SH-SY5Y (cell line): ENCODE results near the gene MED25.

Source experiments
- GATA2 ChIP-seq: IDR thresholded peaks from 2 replicates; pipeline ENCODE4 v1.6.1; 2011; ENCODE audit warnings: mild to moderate bottlenecking, low read depth, low read length
- GATA3 ChIP-seq: IDR thresholded peaks from 2 replicates; pipeline ENCODE4 v1.6.1; 2011; ENCODE audit warnings: low read depth, mild to moderate bottlenecking, low read length, moderate library complexity

- TF ChIP-seq GATA2: no peak
- no peak for TF ChIP-seq GATA3
These were observed 41.7 kb downstream of the MED25 start for GRCh38 chr19:49859682-49860335.
